ENCODE results near the gene TNNT3. TPM values are rescaled to one million over a fixed set of nuclear protein-coding genes. Genes with fewer than 3 reads are reported as not detected.

TNNT3 gene
- total RNA-seq, 1 experiment from 2014 or later = not detected

DNA sequence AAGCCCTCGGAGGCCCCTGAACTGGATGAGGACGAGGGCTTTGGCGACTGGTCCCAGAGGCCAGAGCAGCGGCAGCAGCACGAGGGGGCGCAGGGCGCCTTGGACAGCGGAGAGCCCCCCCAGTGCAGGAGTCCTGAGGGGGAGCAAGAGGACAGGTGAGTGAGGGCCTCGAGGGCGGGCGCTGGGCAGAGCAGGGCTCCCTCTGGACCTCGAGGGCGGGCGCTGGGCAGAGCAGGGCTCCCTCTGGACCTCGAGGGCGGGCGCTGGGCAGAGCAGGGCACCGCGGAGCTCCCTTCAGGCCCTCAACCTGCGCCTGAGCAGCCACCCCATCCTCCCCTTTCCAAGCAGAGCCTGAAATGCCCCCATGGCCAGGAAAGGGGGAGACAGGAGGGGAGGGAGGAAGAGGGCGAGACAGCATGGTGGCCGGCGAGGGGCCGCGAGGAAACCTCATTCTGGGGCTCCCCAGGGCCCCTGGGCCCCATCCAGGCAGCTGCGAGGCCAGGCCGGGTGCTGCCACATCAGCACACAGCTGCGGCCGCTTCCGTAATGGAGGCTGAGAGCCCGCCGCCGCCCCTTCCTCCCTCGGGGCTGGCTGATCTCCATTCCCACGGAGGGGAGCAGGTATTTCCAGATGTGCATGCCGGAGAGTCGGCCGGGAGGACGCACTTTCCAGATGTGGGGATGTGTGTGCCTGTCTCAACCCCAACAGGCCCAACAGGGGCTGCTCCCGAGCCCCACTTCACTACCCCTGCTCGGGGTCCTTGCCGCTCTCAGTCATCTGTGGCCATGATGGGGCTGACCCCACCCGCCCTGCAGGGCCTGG, 37.9 kb upstream of the TNNT3 start:
- Histone ChIP-seq H3K9me2 (replicated peaks; ENCODE audit: low read length) (no peaks in the 10 kb centered on the region), H3K4me3 (ENCODE audit: low read length) (no peak overlapping the region), H3K27me3 (ENCODE audit: low read length) (no peaks in the 10 kb centered on the region; the same call in 1 of the 2 replicates), H4K20me1 (ENCODE audit: low read length) (no peaks in the 10 kb centered on the region), H2AFZ (ENCODE audit: low read length) (no peak overlapping the region), H3K36me3 (ENCODE audit: low read depth, low read length) (no peaks in the 10 kb centered on the region), H3K4me1 (ENCODE audit: insufficient read depth, low read length) (no peaks in the 10 kb centered on the region), H3K9me3 (ENCODE audit: low read length) (no peaks in the 10 kb centered on the region), H3K27ac (ENCODE audit: low read length) (no peak overlapping the region), H3F3A (ENCODE audit: low read length, unreplicated experiment) (no peaks in the 10 kb centered on the region), H3K79me2 (ENCODE audit: low read length) (no peaks in the 10 kb centered on the region), H3K4me2 (ENCODE audit: low read length) (no peak overlapping the region), H3K9ac (ENCODE audit: low read length) (no peak overlapping the region)
- intact Hi-C loops (cut with micrococcal nuclease) = no loop called here
- CTCF ChIA-PET = interaction anchor here (0.6 to 1.3 kb wide), 10 partner anchors 24 to 272 kb away, joined by 3 to 28 read pairs (median 4); no protein-coding TSS in a partner anchor
- no TSS peak for BruUV-seq (replicated peaks)
- ATAC-seq = no peak
- TF ChIP-seq EZH2phosphoT487 (IDR thresholded peaks at IDR 0.05; ENCODE audit: borderline replicate concordance, low read length) (no peak), EZH2 (IDR thresholded peaks at IDR 0.05; ENCODE audit: low read length, unreplicated experiment) (no peak)
- TF ChIP-seq, protein P1, sequence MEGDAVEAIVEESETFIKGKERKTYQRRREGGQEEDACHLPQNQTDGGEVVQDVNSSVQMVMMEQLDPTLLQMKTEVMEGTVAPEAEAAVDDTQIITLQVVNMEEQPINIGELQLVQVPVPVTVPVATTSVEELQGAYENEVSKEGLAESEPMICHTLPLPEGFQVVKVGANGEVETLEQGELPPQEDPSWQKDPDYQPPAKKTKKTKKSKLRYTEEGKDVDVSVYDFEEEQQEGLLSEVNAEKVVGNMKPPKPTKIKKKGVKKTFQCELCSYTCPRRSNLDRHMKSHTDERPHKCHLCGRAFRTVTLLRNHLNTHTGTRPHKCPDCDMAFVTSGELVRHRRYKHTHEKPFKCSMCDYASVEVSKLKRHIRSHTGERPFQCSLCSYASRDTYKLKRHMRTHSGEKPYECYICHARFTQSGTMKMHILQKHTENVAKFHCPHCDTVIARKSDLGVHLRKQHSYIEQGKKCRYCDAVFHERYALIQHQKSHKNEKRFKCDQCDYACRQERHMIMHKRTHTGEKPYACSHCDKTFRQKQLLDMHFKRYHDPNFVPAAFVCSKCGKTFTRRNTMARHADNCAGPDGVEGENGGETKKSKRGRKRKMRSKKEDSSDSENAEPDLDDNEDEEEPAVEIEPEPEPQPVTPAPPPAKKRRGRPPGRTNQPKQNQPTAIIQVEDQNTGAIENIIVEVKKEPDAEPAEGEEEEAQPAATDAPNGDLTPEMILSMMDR (conservative IDR thresholded peaks at IDR 0.05; ENCODE audit: low read depth, low read length) = no peak
- POLR2A ChIA-PET (ENCODE audit: unreplicated experiment) = no interaction called here
- DNase-seq = no peak

DNA sequence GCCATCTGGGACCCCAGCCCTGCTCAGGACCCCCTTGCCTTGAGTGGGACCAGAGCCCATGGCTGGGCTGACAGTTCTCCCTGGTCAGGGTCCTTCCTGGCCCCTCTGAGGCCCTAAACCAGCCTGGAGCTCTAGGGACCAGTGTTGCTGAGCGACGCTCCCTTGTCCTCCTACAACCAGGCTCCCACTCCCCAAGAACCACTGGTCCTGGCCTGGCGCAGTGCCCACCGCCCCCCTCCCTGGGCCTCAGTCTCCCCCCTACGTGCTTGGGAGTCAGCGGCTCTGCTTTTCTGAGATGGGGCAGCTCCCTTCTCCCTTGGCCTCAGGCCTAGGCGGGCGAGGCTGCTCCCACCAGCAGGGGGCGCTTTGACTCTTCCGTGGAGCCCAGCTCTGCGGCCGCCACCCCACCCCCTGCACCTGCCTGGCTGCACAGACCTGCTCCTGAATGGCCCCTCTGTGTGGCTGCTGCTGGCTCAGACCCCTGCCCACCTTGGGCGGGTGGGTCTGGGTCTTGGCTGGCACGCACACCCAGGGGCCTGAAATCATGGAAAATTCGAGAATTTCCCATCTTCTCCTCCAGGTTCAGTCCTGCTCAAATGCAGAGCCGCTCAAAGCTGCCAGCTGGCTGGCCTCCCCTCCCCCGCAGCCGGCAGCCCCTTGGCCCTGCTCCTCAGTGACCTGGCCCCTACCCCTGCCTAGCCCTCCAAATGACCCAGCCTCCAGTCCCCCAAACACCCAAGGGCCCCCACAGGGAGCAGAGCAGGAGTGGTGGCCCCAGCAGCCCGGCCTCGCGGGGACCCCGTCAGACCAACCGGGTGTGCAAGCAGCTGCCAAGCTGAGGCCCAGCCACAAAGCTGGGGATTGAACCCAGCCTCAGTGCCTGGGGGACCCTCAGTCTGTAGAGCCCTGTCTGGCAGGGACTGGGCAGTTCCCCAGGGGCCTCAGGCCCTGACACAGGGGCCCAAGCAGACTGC, 37.0 kb upstream of the TNNT3 start:
- Histone ChIP-seq H3K4me2 (ENCODE audit: low read length) (no peak overlapping the region), H2AFZ (ENCODE audit: low read length) (no peak overlapping the region), H3K4me3 (ENCODE audit: low read length) (no peak overlapping the region), H3K9me2 (replicated peaks; ENCODE audit: low read length) (no peaks in the 10 kb centered on the region), H3K36me3 (ENCODE audit: low read depth, low read length) (no peaks in the 10 kb centered on the region), H3K27ac (ENCODE audit: low read length) (no peak overlapping the region), H3K27me3 (ENCODE audit: low read length) (no peaks in the 10 kb centered on the region; the same call in 1 of the 2 replicates), H3K9me3 (ENCODE audit: low read length) (no peaks in the 10 kb centered on the region), H3K4me1 (ENCODE audit: insufficient read depth, low read length) (no peaks in the 10 kb centered on the region), H4K20me1 (ENCODE audit: low read length) (no peaks in the 10 kb centered on the region), H3F3A (ENCODE audit: low read length, unreplicated experiment) (no peaks in the 10 kb centered on the region), H3K79me2 (ENCODE audit: low read length) (no peaks in the 10 kb centered on the region), H3K9ac (ENCODE audit: low read length) (no peak overlapping the region)
- BruUV-seq (replicated peaks) = no TSS peak
- intact Hi-C loops (cut with micrococcal nuclease) = no loop called here
- POLR2A ChIA-PET (ENCODE audit: unreplicated experiment) = interaction anchor here (0.7 kb wide), 1 partner anchor 90 kb away, joined by 4 read pairs; no protein-coding TSS in a partner anchor
- TF ChIP-seq, protein P1 (conservative IDR thresholded peaks at IDR 0.05; ENCODE audit: low read depth, low read length) = peak; percentile 83
- TF ChIP-seq EZH2phosphoT487 (IDR thresholded peaks at IDR 0.05; ENCODE audit: borderline replicate concordance, low read length) = no peak
- TF ChIP-seq EZH2 (IDR thresholded peaks at IDR 0.05; ENCODE audit: low read length, unreplicated experiment) = no peak
- CTCF ChIA-PET = interaction anchor here (0.6 to 1.3 kb wide), 10 partner anchors 23 to 272 kb away, joined by 3 to 28 read pairs (median 4); no protein-coding TSS in a partner anchor
- ATAC-seq = peak; percentile 96
- peak; percentile 77 for DNase-seq
